GM21515 (cell line): ENCODE results near the gene SEPTIN1.
"Not testable (repeated sequence)": the region's sequence is repeated elsewhere in the genome, so short reads cannot be mapped to it uniquely, and the experiment has no call there.

ENCODE experiments used
- ATAC-seq: cut with Tn5 transposase; IDR thresholded peaks from one replicate; pipeline ENCODE4 v1.9.1; 2021; ENCODE audit not compliant: unreplicated experiment

SEPTIN1 gene

DNA sequence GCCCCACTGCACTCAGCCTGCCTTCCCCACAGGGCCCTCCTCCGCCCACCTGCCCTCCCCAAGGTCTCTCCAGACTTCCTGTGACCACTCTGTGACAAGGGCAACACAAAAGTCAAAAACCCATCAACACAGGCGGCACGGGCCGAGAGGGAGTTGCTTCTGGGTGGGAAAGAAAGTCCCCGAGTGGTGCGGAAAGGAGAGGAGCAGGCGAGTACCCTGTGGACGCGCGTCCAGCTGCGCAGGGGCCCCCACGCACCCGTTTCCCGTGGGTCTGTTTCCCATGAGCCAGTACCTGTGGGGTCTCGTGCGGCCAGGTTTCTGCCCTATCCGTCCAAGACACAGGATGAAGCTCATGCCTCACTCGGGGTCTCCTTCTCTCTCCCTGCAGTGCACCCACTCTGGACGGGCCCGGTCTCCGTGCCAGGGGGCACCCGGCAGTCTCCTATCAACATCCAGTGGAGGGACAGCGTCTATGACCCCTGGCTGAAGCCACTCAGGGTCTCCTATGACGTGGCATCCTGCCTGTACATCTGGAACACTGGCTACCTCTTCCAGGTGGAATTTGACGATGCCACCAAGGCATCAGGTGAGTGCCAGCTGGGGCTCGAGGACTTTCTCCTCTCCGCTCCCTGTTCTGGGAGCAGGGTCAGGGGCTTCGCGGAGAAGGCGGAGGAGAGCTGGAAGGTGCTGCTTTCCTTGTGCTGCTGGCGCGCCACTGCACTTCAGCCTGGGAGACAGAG is 39.4 kb downstream of the SEPTIN1 start:
- ATAC-seq = no peak

DNA sequence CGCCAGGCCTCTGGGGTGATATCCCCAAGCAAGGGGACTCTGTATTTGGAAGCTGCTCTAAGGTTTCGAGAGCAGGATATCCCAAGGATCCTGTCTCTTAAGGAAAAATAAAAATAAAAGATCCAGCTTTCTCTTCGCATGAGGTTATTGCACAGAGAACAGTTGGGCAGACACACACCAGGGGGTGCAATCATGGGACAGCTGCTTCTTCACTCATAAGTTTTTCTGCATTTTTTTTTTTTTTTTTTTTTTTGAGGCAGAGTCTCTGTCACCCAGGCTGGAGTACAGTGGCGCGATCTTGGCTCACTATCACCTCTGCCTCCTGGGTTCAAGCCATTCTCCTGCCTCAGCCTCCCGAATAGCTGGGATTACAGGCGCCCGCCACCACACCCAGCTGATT is 40.4 kb downstream of the SEPTIN1 start:
- not testable (repeated sequence) for ATAC-seq

DNA sequence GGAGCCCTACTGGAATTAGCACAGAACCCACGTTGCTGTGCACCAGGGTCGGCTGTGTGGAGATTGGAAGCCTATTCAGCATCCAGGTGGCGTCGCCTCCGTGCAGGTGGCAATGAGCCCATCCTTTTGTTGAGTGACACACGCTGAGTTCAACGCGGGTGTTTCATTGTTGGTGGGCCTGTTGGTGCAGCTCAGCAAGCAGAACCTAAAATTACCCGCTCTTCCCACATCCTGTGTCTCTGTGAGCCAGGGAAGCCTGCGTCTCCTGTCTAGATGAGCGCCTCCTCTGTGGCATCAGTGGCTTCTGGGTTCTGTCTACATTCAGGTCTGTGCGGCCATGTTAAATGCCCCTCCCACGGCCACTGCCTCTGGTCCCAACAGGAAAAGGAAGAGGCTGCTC is 41.7 kb downstream of the SEPTIN1 start:
- ATAC-seq = no peak

DNA sequence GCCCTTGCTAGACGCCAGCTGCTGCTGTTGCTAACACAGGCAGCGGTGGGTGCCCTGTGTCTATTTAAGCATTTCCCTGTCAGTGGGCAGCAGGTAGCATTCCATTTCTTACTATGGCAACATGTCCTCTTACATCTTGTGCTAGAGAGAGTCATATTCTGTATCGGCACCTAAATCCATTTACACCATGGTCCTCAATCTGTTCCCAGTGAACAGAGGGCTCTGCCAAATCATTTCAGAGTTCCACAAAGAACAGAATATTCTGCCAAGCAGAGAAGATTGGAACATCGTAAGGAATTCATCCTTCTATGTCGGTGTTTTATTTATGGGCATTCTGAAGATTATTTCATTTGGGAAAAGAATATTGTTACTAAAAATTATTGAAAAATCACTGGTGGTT is 43.6 kb downstream of the SEPTIN1 start:
- not testable (repeated sequence) for ATAC-seq

DNA sequence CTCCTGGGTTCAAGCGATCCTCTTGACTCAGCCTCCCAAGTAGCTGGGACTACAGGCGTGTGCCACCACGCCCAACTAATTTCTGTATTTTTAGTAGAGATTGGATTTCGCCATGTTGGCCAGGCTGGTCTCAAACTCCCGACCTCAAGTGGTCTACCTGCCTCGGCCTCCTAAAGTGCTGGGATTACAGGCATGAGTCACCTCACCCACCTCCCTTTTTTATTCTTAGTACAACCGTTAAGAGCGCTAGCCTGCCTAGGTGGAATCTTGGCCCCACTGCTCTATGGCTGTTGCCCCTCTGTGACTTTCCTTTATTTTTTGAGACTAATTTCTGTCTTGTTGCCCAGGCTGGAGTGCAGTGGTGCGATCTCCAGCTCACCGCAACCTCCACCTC is 44.4 kb downstream of the SEPTIN1 start:
- not testable (repeated sequence) for ATAC-seq

DNA sequence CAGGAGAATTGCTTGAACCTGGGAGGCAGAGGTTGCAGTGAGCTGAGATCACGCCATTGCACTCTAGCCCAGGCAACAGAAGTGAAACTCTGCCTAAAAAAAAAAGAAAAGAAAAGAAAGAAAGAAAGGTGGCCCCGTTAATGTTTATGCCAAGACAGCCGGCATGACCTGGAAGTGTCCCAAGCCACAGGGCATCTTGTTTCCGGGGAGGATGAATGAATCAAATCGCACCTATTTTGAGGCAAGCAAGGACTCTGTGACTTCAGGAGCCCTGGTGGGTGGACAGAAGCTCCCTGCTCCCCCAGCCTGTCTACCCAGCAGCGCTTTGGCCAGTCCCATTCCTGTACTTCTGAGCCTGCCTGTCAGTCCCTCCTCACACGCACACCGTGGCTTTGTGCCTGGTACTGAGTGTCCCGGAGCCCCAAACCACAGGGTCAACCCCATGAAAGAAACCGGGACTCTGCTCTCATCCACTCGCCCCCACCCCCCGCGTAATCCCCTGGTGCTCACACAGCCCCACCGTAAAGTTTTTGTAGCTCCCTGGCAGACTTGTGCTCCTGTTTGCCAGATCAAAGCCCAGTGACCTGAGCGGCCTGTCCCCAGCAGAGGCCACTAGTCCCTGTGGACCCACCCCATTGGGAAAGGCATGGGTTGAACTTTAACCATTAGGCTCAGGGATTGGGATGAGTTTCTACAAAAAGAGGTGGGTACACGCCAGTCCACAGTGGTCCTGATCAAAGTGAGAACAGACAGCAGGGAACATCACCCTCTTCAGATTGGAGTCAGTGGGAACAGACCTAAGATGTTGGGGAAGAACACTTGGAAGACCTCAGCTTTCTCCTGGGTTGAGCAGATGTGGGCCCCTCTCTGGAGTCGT is 46.5 kb downstream of the SEPTIN1 start:
- ATAC-seq = peak; percentile 12

DNA sequence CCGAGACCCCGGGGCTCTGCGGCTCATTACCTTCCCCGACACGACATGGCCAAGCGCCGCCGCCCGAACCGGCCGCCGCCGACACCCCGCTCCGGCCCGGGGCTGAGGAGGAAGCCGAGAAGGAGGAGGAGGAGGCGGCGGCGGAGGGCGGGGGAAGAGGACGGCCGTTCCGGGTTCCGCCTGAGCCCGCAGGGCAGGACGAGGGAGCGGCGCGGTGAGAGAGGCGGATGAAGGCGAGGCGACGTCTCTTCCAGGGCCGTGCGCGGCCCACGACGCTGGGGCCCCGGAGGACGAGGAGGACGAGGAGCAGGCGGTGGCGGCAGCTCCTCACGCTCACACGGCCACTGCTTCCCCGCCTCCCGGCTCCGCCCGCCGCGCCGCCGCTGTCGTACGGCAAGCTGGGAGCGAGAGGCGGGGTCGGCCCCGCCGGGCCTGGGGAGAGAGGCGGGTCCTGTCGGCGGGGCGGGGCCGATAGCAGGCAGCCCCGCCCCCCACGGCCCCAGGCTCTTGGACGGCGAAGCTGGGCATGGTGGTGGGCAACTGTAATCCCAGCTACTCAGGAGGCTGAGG is 47.2 kb downstream of the SEPTIN1 start:
- peak; percentile 70 for ATAC-seq

DNA sequence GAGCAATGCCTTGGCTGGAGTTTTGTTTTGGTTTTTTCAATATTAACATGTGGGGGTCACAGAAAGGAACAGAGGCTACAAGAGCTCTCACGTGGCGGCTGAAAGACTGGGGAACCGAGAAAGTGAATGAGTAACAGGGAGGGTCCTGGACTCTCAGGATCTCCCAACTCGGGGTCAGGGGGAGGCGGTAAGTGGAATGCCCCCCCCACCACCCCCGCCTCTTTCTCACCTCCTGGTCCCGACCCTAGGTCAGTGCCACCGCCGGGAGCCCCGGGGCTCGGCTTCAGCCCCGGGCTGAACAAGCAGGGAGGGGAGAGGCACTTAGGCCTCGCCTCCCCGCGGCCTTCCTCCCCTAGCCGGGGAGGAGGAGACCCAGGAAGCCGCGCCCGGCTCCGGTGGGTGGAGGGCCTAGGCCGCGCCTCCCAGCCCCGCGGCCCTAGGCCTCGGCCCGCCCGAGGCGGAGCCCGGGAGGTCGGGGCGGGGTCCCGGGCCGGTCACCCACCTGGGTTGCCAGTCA is 47.8 kb downstream of the SEPTIN1 start:
- peak; percentile 82 for ATAC-seq
